ENCODE data around the gene CLCN7.
"Not testable (repeated sequence)": the region's sequence is repeated elsewhere in the genome, so short reads cannot be mapped to it uniquely, and the experiment has no call there.

Gene CLCN7

GRCh38 chr16:1487395-1488053 lies 12.7 kb upstream of the CLCN7 start:
- DNase-seq (ENCODE audit: low read depth in 3 of 3) = no peak

DNA sequence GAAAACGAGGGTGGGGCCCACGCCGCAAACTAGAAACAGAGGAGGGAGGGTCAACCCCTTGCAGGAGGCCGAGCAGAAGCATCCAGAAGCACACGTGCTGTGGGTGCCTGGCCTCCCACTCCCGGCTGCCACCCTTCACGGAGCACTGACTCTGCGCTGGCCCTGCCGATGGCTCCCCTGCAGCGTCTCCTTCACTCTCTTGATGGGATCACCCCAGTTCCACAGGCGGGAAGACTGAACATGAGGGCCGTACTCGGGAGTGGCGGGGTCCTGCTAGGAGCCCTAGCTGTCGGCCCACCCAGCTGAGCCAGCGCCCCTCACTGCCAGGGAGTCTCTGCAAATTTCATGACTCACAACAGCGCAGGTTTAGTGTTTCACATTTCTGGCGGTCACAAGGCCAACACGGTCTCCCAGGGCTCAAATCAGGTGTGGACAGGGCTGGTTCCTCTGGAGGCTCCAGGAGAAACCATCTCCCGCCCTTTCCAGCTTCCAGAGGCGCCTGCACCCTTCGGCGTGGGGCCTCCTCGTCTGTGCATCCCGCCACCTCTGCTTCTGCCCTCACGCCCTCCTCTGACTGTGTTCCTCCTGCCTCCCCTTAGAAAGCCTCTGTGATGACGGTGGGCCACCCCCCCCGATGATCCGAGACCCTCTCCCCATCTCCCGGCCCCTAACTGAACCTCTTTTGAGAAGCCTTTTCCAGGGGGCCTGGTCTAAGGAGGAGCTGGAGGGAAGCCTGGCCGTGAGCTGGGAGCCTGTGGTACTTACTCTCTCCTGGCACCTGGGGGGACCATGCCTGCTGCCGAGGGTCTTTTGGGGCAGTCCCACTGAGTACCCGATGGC lies 11.9 kb upstream of the CLCN7 start:
- DNase-seq (ENCODE audit: low read depth in 3 of 3) = no peak

GRCh38 chr16:1485847-1486496 lies 11.1 kb upstream of the CLCN7 start:
- DNase-seq (ENCODE audit: low read depth in 3 of 3) = no peak

- no peak for DNase-seq (ENCODE audit: low read depth in 3 of 3)
These were observed 7.3 kb upstream of the CLCN7 start for GRCh38 chr16:1481906-1482835.

- not testable (repeated sequence) for DNase-seq (ENCODE audit: low read depth in 3 of 3)
These were observed 4.1 kb upstream of the CLCN7 start for GRCh38 chr16:1478937-1479336.

GRCh38 chr16:1477033-1477432 lies 2.2 kb upstream of the CLCN7 start:
- DNase-seq (ENCODE audit: low read depth in 3 of 3) = no peak

- DNase-seq (ENCODE audit: low read depth in 3 of 3) = no peak
These were observed 805 bp upstream of the CLCN7 start for GRCh38 chr16:1475552-1476114.

- no peak for DNase-seq (ENCODE audit: low read depth in 3 of 3)
These were observed 589 bp downstream of the CLCN7 start for GRCh38 chr16:1474082-1474795.

GRCh38 chr16:1472974-1473373 lies 1.9 kb downstream of the CLCN7 start:
- DNase-seq (ENCODE audit: low read depth in 3 of 3) = no peak

GRCh38 chr16:1471569-1472194 lies 3.1 kb downstream of the CLCN7 start:
- DNase-seq (ENCODE audit: low read depth in 3 of 3) = no peak

DNA sequence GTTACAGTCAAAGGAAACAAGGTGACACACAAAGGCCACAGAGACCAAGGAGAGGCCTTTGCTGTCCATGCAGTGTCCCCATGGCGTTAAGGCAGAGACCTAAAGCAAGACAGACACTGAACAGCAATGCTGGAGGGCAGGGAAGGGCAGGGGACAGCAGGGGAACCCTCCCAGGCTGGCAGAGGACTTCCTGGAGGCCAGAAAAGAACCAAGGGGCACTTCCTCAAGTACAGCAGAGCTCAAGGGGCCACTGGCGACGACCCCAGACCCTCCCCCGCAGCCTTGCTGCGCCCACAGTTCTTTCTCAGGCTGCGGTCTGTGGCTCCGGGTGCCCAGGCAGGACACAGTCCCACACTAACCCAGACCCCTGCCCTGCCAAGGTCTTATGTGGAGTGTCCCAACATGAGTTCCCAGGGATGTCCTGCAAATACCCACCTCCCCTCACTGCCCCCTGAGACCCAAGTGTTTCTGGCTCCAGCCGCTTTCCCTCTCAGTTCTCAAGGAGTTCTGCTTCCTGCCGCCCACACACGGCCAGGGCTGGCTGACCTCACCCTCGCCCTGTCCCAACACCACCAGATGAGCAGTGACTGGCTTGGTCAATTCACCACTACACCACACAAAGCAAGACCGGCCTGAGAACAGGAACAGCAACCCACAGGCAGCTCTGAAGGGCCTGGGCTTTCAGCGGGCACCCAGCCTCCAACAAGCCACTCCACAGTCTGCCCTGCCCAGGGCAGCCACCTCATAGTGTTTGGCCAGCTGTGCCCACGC lies 4.2 kb downstream of the CLCN7 start:
- no peak for DNase-seq (ENCODE audit: low read depth in 3 of 3)

DNA sequence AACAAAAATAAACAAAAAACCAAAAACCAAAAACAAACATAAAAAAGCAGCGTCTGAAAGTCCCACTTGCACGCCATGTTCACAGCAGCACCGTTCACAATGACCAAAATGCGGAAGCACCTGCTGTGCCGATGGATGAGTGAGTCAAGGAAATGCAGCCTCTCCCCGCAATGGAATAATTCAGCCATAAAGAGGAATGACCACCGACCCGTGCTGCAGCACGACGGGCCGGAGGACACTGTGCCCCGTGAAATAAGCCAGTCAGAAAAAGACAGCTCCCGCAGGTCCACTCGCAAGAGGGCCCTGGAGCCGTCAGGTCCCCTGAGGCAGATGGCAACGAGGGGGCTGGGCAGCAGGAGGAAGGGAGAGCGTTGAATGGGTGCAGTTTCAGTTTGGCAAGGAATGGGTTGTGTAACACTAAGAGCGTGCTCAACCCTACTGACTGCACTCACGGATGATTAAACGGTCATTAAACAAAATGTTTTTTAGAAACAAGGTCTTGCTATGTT lies 5.1 kb downstream of the CLCN7 start:
- DNase-seq (ENCODE audit: low read depth in 3 of 3) = no peak

DNA sequence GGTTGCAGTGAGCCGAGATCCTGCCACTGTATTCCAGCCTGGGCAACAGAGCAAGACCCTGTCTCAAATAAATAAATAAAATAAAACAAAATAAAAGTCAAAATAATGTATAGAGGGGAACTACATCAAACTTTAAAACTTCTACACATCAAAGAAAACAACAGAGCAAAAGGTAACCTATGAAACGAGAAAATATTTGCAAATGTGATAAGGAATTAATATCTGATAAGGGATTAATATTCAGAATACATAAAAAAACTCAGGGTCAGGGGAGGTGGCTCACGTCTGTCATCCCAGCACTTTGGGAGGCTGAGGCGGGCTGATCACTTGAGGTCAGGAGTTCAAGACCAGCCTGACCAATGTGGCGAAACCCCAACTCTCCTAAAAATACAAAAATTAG lies 5.7 kb downstream of the CLCN7 start:
- DNase-seq (ENCODE audit: low read depth in 3 of 3) = not testable (repeated sequence)

DNA sequence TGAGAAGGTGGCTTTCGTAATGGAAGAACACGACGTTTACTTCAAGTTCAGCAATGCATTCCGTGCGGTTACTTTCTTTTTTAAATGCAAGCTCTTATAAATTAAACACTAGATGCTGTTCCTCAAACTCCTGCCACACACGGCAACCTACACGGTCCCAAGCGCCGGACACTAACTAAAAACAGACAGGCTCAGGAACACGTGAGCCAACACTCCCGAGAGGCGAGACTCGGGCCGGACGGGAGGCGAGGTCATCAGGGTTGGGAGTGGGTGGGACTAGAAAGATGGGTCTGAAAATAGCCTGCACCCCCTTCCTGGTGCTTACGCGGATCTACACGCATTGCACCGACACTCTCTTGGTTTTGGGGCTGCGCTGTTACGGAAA lies 6.4 kb downstream of the CLCN7 start:
- DNase-seq (ENCODE audit: low read depth in 3 of 3) = no peak

GRCh38 chr16:1466968-1467521 lies 7.8 kb downstream of the CLCN7 start:
- DNase-seq (ENCODE audit: low read depth in 3 of 3) = no peak

- no peak for DNase-seq (ENCODE audit: low read depth in 3 of 3)
These were observed 8.8 kb downstream of the CLCN7 start for GRCh38 chr16:1466054-1466453.

GRCh38 chr16:1465567-1465915 lies 9.3 kb downstream of the CLCN7 start:
- no peak for DNase-seq (ENCODE audit: low read depth in 3 of 3)

DNA sequence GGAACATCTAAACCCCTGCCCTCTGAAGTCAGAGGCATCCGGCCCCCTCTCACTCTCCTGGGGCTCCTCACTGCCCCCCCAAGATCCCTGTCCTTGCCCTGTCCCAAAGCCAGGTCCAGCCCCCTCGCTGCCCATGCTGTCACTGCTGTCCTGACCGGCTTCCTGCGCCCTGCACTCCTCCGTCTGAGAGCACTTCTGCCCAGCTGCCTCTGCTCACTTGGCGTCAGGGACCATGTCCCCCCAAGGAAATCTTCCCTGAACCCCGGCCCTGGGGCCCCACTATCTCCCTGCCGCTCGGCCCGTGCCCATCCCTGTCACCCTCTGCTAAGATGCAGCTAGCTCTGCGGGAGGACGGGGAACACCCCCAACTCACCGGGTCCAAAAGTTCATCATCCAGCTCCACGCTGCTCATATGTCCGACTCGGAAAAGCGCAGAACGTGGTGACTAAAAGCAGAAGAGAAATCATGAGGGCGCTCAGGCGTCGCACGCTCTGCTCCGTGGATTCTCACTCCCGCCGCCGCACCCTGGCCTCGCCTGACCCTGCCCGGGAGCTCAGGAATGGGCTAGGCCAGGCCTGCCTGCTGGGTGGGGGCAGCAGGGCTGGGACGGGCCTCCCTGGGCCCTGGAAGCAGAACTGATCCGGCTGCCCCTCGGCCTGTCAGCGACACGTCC lies 9.8 kb downstream of the CLCN7 start:
- no peak for DNase-seq (ENCODE audit: low read depth in 3 of 3)

All from stimulated activated CD4-positive, alpha-beta T cell treated with anti-CD3 and anti-CD28 coated beads, TNF-alpha, amount 100 ng/mL, for 48 hours (primary cell).